ENCODE data around the gene SIX1.

The SIX1 gene

GRCh38 chr14:60651796-60652673 lies 2.8 kb upstream of the SIX1 start:
- no peaks in the 10 kb centered on the region for H3K36me3 ChIP-seq (ENCODE audit: insufficient read depth, low read length)
- H3K27ac ChIP-seq: no peak overlapping the region
- TF ChIP-seq POLR2AphosphoS5 (IDR thresholded peaks at IDR 0.05; ENCODE audit: borderline replicate concordance, low read depth, low read length): no peak
- no peak for TF ChIP-seq FOXP2 (optimal IDR thresholded peaks at IDR 0.05; ENCODE audit: control extremely low read depth, extremely low read length, insufficient read depth)
- TF ChIP-seq EZH2 (IDR thresholded peaks at IDR 0.05): no peak
- H3K4me3 ChIP-seq: no peak overlapping the region
- DNase-seq (ENCODE audit: low read depth, low spot score): no peak
- no peaks in the 10 kb centered on the region for H3K9me3 ChIP-seq (ENCODE audit: low read depth, low read length)
- H3K9ac ChIP-seq (ENCODE audit: insufficient read length): no peak overlapping the region

DNA sequence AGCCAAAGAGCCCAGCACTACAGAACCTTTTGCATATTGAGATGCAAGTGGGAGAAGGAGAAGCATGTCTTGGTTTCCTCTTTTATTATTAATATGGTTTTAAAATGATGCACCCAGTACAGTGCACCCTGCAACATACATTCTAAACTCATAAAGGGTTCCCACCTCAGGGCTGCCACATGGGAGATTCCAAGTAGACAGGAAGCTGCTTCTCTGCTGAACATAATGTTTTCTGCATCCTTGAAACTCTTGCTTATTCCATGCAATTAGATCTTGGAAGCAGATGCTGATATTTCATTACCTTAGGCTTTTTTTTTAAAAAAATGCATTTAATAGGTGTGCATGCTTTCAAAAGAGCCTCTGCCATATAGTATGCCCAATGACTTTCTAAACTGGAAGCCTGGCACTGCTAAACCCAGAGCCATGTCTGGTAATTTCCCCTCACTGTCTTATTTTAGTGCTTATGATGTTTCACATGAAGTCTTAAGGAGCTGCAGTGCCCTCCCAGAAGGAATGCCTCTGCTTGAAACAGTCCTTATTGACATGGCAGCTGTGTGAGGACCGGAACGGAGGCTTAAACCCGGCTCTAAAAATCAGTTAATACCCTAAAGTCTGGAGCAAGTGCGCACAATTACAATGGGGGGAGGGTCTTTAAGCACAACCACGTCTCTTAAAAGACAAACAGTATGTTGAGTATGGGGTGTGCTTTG lies 2.0 kb upstream of the SIX1 start:
- H3K9ac ChIP-seq (ENCODE audit: insufficient read length): no peak overlapping the region
- H3K36me3 ChIP-seq (ENCODE audit: insufficient read depth, low read length): no peaks in the 10 kb centered on the region
- no peak overlapping the region for H3K27ac ChIP-seq
- no peaks in the 10 kb centered on the region for H3K9me3 ChIP-seq (ENCODE audit: low read depth, low read length)
- no peak for TF ChIP-seq EZH2 (IDR thresholded peaks at IDR 0.05)
- no peak for TF ChIP-seq FOXP2 (optimal IDR thresholded peaks at IDR 0.05; ENCODE audit: control extremely low read depth, extremely low read length, insufficient read depth)
- no peak for TF ChIP-seq POLR2AphosphoS5 (IDR thresholded peaks at IDR 0.05; ENCODE audit: borderline replicate concordance, low read depth, low read length)
- DNase-seq (ENCODE audit: low read depth, low spot score): no peak
- no peak overlapping the region for H3K4me3 ChIP-seq

- Histone ChIP-seq H3K4me3 (no peak overlapping the region), H3K9ac (ENCODE audit: insufficient read length) (no peak overlapping the region), H3K9me3 (ENCODE audit: low read depth, low read length) (no peaks in the 10 kb centered on the region), H3K27ac (no peak overlapping the region), H3K36me3 (ENCODE audit: insufficient read depth, low read length) (no peaks in the 10 kb centered on the region)
- no peak for DNase-seq (ENCODE audit: low read depth, low spot score)
- TF ChIP-seq POLR2AphosphoS5 (IDR thresholded peaks at IDR 0.05; ENCODE audit: borderline replicate concordance, low read depth, low read length) (no peak), FOXP2 (optimal IDR thresholded peaks at IDR 0.05; ENCODE audit: control extremely low read depth, extremely low read length, insufficient read depth) (no peak), EZH2 (IDR thresholded peaks at IDR 0.05) (no peak)
These were observed 1.2 kb upstream of the SIX1 start for GRCh38 chr14:60650373-60650961.

DNA sequence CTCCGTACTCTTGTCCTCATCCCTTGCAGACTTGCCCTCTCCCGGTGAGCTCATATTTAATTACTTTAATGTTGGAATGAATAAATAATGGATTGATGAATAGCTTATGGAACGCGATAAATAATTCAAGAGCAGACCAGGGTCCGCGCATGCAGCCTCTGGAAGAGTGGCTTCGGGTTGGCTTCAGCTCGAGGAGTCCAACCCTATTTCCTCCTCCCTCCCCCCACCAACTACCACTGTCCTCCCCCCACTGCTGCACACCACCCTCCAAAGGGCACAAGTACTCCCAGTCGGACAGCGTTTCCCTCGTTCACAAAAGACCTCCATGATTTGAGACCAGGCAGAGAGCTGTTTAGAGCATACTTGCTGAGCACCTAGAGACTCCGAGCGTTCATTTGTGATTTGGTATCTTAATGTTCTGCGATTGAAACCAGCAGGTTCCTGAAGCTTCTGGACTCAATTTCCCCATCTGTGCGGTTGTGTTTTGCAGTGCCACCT lies 647 bp upstream of the SIX1 start:
- no peak for TF ChIP-seq EZH2 (IDR thresholded peaks at IDR 0.05)
- TF ChIP-seq FOXP2 (optimal IDR thresholded peaks at IDR 0.05; ENCODE audit: control extremely low read depth, extremely low read length, insufficient read depth): no peak
- TF ChIP-seq POLR2AphosphoS5 (IDR thresholded peaks at IDR 0.05; ENCODE audit: borderline replicate concordance, low read depth, low read length): no peak
- Histone ChIP-seq H3K4me3 (peak overlapping the region; percentile 80), H3K27ac (no peak overlapping the region), H3K36me3 (ENCODE audit: insufficient read depth, low read length) (no peaks in the 10 kb centered on the region), H3K9ac (ENCODE audit: insufficient read length) (no peak overlapping the region), H3K9me3 (ENCODE audit: low read depth, low read length) (no peaks in the 10 kb centered on the region)
- DNase-seq (ENCODE audit: low read depth, low spot score): no peak

DNA sequence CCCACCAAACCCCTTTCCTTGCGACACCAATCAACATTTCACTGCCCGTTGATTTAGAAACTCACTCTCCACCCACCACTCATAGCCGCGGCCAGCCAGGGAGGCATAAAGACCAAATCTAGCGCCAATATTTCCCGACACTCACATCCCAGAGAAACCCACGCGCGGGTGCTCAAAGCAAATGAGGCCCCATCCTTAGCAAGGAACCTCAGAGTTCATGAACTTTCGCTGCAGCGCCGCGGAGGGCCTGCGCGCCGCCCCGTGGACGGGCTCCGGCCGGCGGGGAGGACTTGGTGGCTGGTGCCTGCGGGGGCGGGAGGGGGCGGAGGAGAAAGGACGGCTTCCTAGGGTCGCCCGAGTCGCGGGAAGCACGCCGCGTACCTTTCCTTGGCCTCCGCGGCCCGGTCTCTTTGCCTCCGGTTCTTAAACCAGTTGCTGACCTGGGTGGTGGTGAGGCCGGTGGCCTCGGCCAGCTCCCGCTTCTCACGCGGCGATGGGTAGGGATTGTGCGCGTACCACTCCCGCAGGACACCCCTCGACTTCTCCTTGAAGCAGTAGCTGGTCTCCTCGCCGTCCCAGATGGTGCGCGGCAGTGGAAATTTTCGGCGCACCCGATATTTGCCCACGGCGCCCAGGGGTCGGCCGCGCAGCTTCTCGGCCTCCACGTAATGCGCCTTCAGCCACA lies 886 bp downstream of the SIX1 start:
- Histone ChIP-seq H3K9me3 (ENCODE audit: low read depth, low read length) (no peaks in the 10 kb centered on the region), H3K4me3 (peak overlapping the region; percentile 80), H3K27ac (no peak overlapping the region), H3K36me3 (ENCODE audit: insufficient read depth, low read length) (no peaks in the 10 kb centered on the region), H3K9ac (ENCODE audit: insufficient read length) (no peak overlapping the region)
- TF ChIP-seq FOXP2 (optimal IDR thresholded peaks at IDR 0.05; ENCODE audit: control extremely low read depth, extremely low read length, insufficient read depth) (no peak), POLR2AphosphoS5 (IDR thresholded peaks at IDR 0.05; ENCODE audit: borderline replicate concordance, low read depth, low read length) (no peak), EZH2 (IDR thresholded peaks at IDR 0.05) (no peak)
- no peak for DNase-seq (ENCODE audit: low read depth, low spot score)

DNA sequence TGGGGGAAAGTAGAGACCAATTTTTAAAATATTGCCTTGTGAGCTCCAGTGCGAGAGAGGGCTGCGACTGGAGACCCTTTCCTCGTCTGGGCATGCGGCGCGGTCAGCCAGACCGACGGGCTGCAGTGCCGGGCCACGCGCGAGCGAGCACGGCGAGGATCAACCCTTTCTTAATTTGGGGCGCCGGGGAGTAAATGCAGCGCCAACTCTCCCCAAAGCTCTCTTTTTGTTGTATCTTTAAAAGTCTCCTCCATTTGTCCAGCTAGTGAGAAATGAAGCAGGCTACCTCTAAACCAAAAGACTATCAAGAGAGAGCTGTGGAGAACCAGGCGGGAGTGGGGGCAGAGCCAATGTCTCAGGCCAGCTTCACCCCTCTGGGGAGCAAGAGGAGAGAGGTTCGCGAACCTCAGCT lies 1.4 kb downstream of the SIX1 start:
- H3K4me3 ChIP-seq: peak overlapping the region; percentile 80
- H3K36me3 ChIP-seq (ENCODE audit: insufficient read depth, low read length): no peaks in the 10 kb centered on the region
- no peak overlapping the region for H3K9ac ChIP-seq (ENCODE audit: insufficient read length)
- no peaks in the 10 kb centered on the region for H3K9me3 ChIP-seq (ENCODE audit: low read depth, low read length)
- no peak for DNase-seq (ENCODE audit: low read depth, low spot score)
- TF ChIP-seq EZH2 (IDR thresholded peaks at IDR 0.05) (no peak), POLR2AphosphoS5 (IDR thresholded peaks at IDR 0.05; ENCODE audit: borderline replicate concordance, low read depth, low read length) (no peak), FOXP2 (optimal IDR thresholded peaks at IDR 0.05; ENCODE audit: control extremely low read depth, extremely low read length, insufficient read depth) (no peak)
- no peak overlapping the region for H3K27ac ChIP-seq

DNA sequence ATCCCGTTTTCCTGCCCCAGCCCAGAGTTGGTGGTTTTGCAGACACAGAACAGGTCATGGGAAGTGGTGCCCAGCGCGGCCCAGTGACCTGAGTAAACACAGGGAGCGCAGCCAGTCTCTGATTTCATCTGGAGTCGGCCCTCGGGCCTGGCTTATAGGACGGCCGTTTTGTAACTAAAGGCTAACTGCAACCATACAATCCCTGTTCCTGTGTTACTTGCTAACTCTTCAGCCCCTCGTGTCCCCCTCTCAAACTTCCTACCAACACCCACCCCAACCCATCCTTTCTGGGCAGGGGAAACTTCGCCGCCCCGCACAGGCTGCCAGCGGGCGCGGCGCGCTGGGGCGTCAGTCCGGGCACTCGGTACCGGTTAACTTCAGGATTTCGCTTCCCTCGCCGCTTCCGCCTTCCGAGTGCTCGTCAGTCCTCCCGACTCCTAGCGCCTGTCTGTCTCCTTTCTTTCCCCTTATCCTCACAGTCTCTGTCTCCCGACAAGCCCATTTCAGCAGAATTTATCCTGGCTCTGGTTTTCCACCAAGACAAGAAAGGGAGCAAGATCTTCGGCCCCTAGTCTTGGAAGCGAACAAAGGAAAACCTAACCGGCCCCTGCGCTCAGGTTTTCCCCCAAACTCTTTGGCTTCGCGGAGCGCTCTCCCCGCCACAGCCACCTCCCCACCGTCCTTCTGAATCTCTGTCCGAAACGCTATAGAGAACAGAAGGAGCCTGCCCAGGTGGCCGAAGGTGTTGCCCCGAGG lies 2.0 kb downstream of the SIX1 start:
- H3K9ac ChIP-seq (ENCODE audit: insufficient read length): no peak overlapping the region
- no peaks in the 10 kb centered on the region for H3K36me3 ChIP-seq (ENCODE audit: insufficient read depth, low read length)
- H3K27ac ChIP-seq: no peak overlapping the region
- H3K4me3 ChIP-seq: no peak overlapping the region
- no peak for DNase-seq (ENCODE audit: low read depth, low spot score)
- TF ChIP-seq FOXP2 (optimal IDR thresholded peaks at IDR 0.05; ENCODE audit: control extremely low read depth, extremely low read length, insufficient read depth) (no peak), POLR2AphosphoS5 (IDR thresholded peaks at IDR 0.05; ENCODE audit: borderline replicate concordance, low read depth, low read length) (no peak), EZH2 (IDR thresholded peaks at IDR 0.05) (no peak)
- H3K9me3 ChIP-seq (ENCODE audit: low read depth, low read length): no peaks in the 10 kb centered on the region
